GM23338 (cell line): ENCODE measurements around the gene ASAP2. TPM values are rescaled to one million over a fixed set of nuclear protein-coding genes. Genes with fewer than 3 reads are reported as not detected.

Experiments used
- ATAC-seq: fragments of 200-7000 bp; cut with Tn5 transposase; 3 replicates; pipeline ENCODE4 v1.9.1; 2020
- DNase-seq: peaks from one replicate; pipeline ENCODE4 v3.0.0-alpha.2; 2015; ENCODE audit warnings: low spot score
- H2AFZ ChIP-seq: fragments of 200-600 bp; sonication (generic); 2 replicates; pipeline ENCODE4 v1.8.0; 2016; ENCODE audit warnings: antibody characterized with exemption, mild to moderate bottlenecking, moderate library complexity
- H3F3A ChIP-seq: fragments of 200-600 bp; sonication (generic); replicated peaks from 2 replicates; pipeline ENCODE4 v1.8.0; 2017; ENCODE audit warnings: antibody characterized with exemption, mixed run types, low read depth
- H3K27ac ChIP-seq: fragments of 200-600 bp; sonication (generic); 2 replicates; pipeline ENCODE4 v1.6.1; 2016; ENCODE audit warnings: low read depth
- H3K27me3 ChIP-seq: fragments of 200-600 bp; sonication (generic); 2 replicates; pipeline ENCODE4 v1.8.0; 2016; ENCODE audit warnings: mild to moderate bottlenecking, mixed run types, moderate library complexity; ENCODE audit not compliant: insufficient read depth
- H3K36me3 ChIP-seq: fragments of 200-600 bp; sonication (generic); 2 replicates; pipeline ENCODE4 v1.8.0; 2016; ENCODE audit warnings: mild to moderate bottlenecking; ENCODE audit not compliant: insufficient read depth
- H3K4me1 ChIP-seq: fragments of 200-600 bp; sonication (generic); 2 replicates; pipeline ENCODE4 v1.8.0; 2016; ENCODE audit warnings: mild to moderate bottlenecking, moderate library complexity; ENCODE audit not compliant: insufficient read depth
- H3K4me2 ChIP-seq: fragments of 200-600 bp; sonication (generic); 2 replicates; pipeline ENCODE4 v1.7.1; 2017; ENCODE audit warnings: mixed run types
- H3K4me3 ChIP-seq: fragments of 200-600 bp; sonication (generic); 2 replicates; pipeline ENCODE4 v1.6.1; 2016; ENCODE audit warnings: mixed run types
- H3K79me2 ChIP-seq: fragments of 200-600 bp; sonication (generic); replicated peaks from 2 replicates; pipeline ENCODE4 v1.8.0; 2017; ENCODE audit warnings: mild to moderate bottlenecking; ENCODE audit not compliant: insufficient read depth
- H3K9me2 ChIP-seq: fragments of 200-600 bp; sonication (generic); 2 replicates; pipeline ENCODE4 v1.8.0; 2017; ENCODE audit not compliant: insufficient read depth
- H4K20me1 ChIP-seq: fragments of 200-600 bp; sonication (generic); replicated peaks from 2 replicates; pipeline ENCODE4 v1.8.0; 2017; ENCODE audit warnings: mild to moderate bottlenecking; ENCODE audit not compliant: insufficient read depth
- H3K27ac Mint-ChIP-seq: 2 replicates; pipeline ENCODE4 v1.8.0; 2020; ENCODE audit warnings: inconsistent platforms, mild to moderate bottlenecking, moderate library complexity, mixed read lengths
- H3K27me3 Mint-ChIP-seq: 3 replicates; pipeline ENCODE4 v1.8.0; 2022; ENCODE audit warnings: low read depth, mild to moderate bottlenecking, moderate library complexity, mixed read lengths, inconsistent platforms; ENCODE audit not compliant: insufficient read depth, poor library complexity
- H3K36me3 Mint-ChIP-seq: 3 replicates; pipeline ENCODE4 v1.8.0; 2021; ENCODE audit warnings: low read depth, mild to moderate bottlenecking, inconsistent platforms, moderate library complexity, mixed read lengths
- H3K4me1 Mint-ChIP-seq: 3 replicates; pipeline ENCODE4 v1.8.0; 2020; ENCODE audit warnings: mild to moderate bottlenecking, inconsistent platforms, mixed read lengths
- H3K4me3 Mint-ChIP-seq: 3 replicates; pipeline ENCODE4 v1.8.0; 2021; ENCODE audit warnings: moderate library complexity, mild to moderate bottlenecking, inconsistent platforms, mixed read lengths
- H3K9me3 Mint-ChIP-seq: 3 replicates; pipeline ENCODE4 v1.8.0; 2020; ENCODE audit warnings: moderate library complexity, mild to moderate bottlenecking, inconsistent platforms, mixed read lengths
- EZH2 ChIP-seq: fragments of 200-600 bp; sonication (generic); IDR thresholded peaks from one replicate; pipeline ENCODE4 v1.8.0; 2017; ENCODE audit warnings: antibody characterized with exemption, mild to moderate bottlenecking, low read depth; ENCODE audit not compliant: unreplicated experiment
- JUNB ChIP-seq: IDR thresholded peaks from one replicate; pipeline ENCODE4 v1.6.1; 2016; ENCODE audit warnings: antibody characterized with exemption; ENCODE audit not compliant: unreplicated experiment
- POLR2AphosphoS5 ChIP-seq: IDR thresholded peaks from 2 replicates; pipeline ENCODE4 v1.6.1; 2016; ENCODE audit warnings: antibody characterized with exemption, low read depth
- ZNF114 ChIP-seq: fragments of 250-450 bp; sonication (Bioruptor Pico); IDR thresholded peaks from 2 replicates; pipeline ENCODE4 v1.5.0; 2020; ENCODE audit warnings: mild to moderate bottlenecking, moderate library complexity
- ZNF331 ChIP-seq: fragments of 250-450 bp; sonication (Bioruptor Pico); IDR thresholded peaks from 2 replicates; pipeline ENCODE4 v1.5.0; 2020; ENCODE audit warnings: low read depth, mild to moderate bottlenecking, moderate library complexity
- polyA plus RNA-seq: library from polyadenylated mRNA; unstranded; fragments of >200 nt; fragmentation: Nextera tagmentation; extraction: Ambion mirVana; gene quantifications from 2 replicates; pipeline ENCODE4 v1.2.1, GENCODE V29; 2016
- total RNA-seq: library from RNA; depleted of rRNA; stranded (reverse); fragments of >200 nt; shearing (Covaris generic); gene quantifications from 2 replicates; pipeline ENCODE4 v1.2.3, GENCODE V29; 2014
- TF ChIP-seq, protein P1 (sequence below): fragments of 250-450 bp; sonication (Bioruptor Pico); IDR thresholded peaks from 2 replicates; pipeline ENCODE4 v1.5.0; 2020; ENCODE audit warnings: mild to moderate bottlenecking, moderate library complexity
- TF ChIP-seq, protein P2 (sequence below), 2 experiments: fragments of 200-600 bp in 1 of 2; sonication (generic) in 1 of 2; conservative IDR thresholded peaks; 2 replicates each; pipeline versions ENCODE4 v1.5.1 to v1.6.1; 2016 to 2017; ENCODE audit warnings: antibody characterized with exemption in 2 of 2, low read depth in 2 of 2, mild to moderate bottlenecking in 2 of 2, moderate library complexity in 1 of 2

The ASAP2 gene
- total and polyA plus RNA-seq, 2 experiments from 2014 or later: 2.6 to 15.6 TPM

DNA sequence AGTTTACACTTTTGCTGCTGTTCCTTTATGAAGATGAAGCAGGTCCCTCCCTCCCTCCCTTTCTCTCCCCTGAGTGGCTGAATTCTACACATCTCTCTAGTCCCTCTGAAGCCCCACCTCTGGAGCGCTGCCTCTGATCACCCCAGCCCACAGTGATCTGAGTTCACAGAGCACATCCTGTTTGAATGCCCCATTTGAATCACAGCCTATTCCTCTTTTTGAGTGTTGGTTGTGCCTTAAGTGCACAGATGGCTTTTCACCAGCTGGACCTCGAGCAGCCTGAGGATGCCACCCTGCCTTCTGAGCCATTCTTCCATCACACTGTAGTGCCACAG, 129.6 kb downstream of the ASAP2 start (continued):
- TF ChIP-seq, protein P1, sequence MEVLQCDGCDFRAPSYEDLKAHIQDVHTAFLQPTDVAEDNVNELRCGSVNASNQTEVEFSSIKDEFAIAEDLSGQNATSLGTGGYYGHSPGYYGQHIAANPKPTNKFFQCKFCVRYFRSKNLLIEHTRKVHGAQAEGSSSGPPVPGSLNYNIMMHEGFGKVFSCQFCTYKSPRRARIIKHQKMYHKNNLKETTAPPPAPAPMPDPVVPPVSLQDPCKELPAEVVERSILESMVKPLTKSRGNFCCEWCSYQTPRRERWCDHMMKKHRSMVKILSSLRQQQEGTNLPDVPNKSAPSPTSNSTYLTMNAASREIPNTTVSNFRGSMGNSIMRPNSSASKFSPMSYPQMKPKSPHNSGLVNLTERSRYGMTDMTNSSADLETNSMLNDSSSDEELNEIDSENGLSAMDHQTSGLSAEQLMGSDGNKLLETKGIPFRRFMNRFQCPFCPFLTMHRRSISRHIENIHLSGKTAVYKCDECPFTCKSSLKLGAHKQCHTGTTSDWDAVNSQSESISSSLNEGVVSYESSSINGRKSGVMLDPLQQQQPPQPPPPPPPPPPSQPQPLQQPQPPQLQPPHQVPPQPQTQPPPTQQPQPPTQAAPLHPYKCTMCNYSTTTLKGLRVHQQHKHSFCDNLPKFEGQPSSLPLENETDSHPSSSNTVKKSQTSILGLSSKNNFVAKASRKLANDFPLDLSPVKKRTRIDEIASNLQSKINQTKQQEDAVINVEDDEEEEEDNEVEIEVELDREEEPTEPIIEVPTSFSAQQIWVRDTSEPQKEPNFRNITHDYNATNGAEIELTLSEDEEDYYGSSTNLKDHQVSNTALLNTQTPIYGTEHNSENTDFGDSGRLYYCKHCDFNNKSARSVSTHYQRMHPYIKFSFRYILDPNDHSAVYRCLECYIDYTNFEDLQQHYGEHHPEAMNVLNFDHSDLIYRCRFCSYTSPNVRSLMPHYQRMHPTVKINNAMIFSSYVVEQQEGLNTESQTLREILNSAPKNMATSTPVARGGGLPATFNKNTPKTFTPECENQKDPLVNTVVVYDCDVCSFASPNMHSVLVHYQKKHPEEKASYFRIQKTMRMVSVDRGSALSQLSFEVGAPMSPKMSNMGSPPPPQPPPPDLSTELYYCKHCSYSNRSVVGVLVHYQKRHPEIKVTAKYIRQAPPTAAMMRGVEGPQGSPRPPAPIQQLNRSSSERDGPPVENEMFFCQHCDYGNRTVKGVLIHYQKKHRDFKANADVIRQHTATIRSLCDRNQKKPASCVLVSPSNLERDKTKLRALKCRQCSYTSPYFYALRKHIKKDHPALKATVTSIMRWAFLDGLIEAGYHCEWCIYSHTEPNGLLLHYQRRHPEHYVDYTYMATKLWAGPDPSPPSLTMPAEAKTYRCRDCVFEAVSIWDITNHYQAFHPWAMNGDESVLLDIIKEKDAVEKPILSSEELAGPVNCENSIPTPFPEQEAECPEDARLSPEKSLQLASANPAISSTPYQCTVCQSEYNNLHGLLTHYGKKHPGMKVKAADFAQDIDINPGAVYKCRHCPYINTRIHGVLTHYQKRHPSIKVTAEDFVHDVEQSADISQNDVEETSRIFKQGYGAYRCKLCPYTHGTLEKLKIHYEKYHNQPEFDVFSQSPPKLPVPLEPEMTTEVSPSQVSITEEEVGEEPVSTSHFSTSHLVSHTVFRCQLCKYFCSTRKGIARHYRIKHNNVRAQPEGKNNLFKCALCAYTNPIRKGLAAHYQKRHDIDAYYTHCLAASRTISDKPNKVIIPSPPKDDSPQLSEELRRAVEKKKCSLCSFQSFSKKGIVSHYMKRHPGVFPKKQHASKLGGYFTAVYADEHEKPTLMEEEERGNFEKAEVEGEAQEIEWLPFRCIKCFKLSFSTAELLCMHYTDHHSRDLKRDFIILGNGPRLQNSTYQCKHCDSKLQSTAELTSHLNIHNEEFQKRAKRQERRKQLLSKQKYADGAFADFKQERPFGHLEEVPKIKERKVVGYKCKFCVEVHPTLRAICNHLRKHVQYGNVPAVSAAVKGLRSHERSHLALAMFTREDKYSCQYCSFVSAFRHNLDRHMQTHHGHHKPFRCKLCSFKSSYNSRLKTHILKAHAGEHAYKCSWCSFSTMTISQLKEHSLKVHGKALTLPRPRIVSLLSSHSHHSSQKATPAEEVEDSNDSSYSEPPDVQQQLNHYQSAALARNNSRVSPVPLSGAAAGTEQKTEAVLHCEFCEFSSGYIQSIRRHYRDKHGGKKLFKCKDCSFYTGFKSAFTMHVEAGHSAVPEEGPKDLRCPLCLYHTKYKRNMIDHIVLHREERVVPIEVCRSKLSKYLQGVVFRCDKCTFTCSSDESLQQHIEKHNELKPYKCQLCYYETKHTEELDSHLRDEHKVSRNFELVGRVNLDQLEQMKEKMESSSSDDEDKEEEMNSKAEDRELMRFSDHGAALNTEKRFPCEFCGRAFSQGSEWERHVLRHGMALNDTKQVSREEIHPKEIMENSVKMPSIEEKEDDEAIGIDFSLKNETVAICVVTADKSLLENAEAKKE: no peak
- no peak for TF ChIP-seq ZNF114 (CRISPR knock-in tag)
- no peak for TF ChIP-seq EZH2

DNA sequence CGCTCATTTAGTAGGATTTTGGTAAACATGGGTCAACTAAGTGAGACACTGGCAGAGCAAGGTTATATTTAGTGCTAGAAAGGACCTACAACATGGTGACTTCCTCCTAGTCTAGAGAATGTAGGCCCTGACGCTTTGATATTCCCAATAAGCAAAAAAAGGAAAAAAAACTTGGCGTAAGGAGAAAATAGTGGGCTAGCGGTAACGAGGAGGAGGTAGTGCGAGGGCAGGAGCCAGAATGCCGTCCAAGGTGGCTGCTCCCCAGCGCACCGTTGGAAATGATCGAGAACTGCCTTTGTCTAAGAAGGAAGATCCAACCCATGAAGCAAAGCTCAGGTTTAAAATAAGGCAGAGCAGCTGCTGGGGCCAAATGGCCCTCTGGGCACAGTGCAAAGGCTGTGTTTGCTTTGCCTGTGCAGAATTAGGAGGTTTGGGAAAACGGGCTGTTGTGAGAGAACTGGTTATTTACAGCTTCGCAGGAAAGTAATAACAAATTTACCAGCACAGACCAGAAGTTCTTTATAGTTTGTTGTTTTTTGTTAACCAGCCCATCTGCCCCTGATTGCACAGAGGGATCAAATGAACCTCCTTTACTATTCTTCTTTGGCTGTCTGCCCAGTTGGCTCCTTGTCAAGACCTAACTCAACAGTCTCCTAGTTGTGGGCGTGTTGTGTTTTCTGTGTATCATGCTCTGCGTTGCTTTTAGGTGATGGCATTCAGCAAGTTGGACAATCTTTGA, 130.1 kb downstream of the ASAP2 start:
- DNase-seq: no peak
- Histone ChIP-seq H3K4me2 (no peak overlapping the region), H3K36me3 (no peaks in the 10 kb centered on the region), H3K4me1 (no peaks in the 10 kb centered on the region), H2AFZ (no peak overlapping the region), H3K4me3 (no peak overlapping the region), H3K9me2 (no peaks in the 10 kb centered on the region), H3K27ac (no peak overlapping the region), H4K20me1 (no peaks in the 10 kb centered on the region), H3K27me3 (no peaks in the 10 kb centered on the region), H3F3A (no peaks in the 10 kb centered on the region), H3K79me2 (no peaks in the 10 kb centered on the region)
- Mint-ChIP-seq H3K4me3 (no peak overlapping the region), H3K27ac (no peak overlapping the region), H3K36me3 (peaks cover 14% of the 10 kb centered on the region; the same call in 2 of the 3 replicates), H3K9me3 (no peaks in the 10 kb centered on the region), H3K27me3 (peaks cover 3% of the 10 kb centered on the region), H3K4me1 (no peaks in the 10 kb centered on the region)
- no peak for ATAC-seq
- TF ChIP-seq ZNF114 (CRISPR knock-in tag): no peak
- TF ChIP-seq, protein P1: no peak
- TF ChIP-seq ZNF331 (CRISPR knock-in tag): no peak
- no peak for TF ChIP-seq POLR2AphosphoS5
- TF ChIP-seq, protein P2, sequence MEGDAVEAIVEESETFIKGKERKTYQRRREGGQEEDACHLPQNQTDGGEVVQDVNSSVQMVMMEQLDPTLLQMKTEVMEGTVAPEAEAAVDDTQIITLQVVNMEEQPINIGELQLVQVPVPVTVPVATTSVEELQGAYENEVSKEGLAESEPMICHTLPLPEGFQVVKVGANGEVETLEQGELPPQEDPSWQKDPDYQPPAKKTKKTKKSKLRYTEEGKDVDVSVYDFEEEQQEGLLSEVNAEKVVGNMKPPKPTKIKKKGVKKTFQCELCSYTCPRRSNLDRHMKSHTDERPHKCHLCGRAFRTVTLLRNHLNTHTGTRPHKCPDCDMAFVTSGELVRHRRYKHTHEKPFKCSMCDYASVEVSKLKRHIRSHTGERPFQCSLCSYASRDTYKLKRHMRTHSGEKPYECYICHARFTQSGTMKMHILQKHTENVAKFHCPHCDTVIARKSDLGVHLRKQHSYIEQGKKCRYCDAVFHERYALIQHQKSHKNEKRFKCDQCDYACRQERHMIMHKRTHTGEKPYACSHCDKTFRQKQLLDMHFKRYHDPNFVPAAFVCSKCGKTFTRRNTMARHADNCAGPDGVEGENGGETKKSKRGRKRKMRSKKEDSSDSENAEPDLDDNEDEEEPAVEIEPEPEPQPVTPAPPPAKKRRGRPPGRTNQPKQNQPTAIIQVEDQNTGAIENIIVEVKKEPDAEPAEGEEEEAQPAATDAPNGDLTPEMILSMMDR (conservative IDR thresholded peaks at IDR 0.05; ENCODE audit: low read depth in 2 of 2): no peak
- no peak for TF ChIP-seq JUNB
